Chondrocyte (in vitro differentiated cells): ENCODE measurements around the gene TOMM7. TPM values are rescaled to one million over a fixed set of nuclear protein-coding genes. Genes with fewer than 3 reads are reported as not detected.
A peak's percentile ranks its signal among the peaks of the same experiment; 100 is the strongest.
"Not testable (repeated sequence)": the region's sequence is repeated elsewhere in the genome, so short reads cannot be mapped to it uniquely, and the experiment has no call there.

Source experiments
- DNase-seq: peaks from one replicate; pipeline ENCODE4 v3.0.0; 2021; ENCODE audit warnings: mixed read lengths, low spot score
- H3K27ac Mint-ChIP-seq: one replicate; pipeline ENCODE4 v1.8.0; 2021; ENCODE audit warnings: mild to moderate bottlenecking, moderate library complexity, mixed read lengths; ENCODE audit not compliant: unreplicated experiment
- H3K27me3 Mint-ChIP-seq: 2 replicates; pipeline ENCODE4 v1.8.0; 2021; ENCODE audit warnings: low read depth, mixed read lengths
- H3K36me3 Mint-ChIP-seq: 2 replicates; pipeline ENCODE4 v1.8.0; 2021; ENCODE audit warnings: low read depth, mixed read lengths
- H3K4me1 Mint-ChIP-seq: 2 replicates; pipeline ENCODE4 v1.8.0; 2021; ENCODE audit warnings: low read depth, mild to moderate bottlenecking, mixed read lengths
- H3K4me3 Mint-ChIP-seq: one replicate; pipeline ENCODE4 v1.8.0; 2021; ENCODE audit warnings: mild to moderate bottlenecking, moderate library complexity, mixed read lengths; ENCODE audit not compliant: unreplicated experiment
- H3K9me3 Mint-ChIP-seq: 2 replicates; pipeline ENCODE4 v1.8.0; 2021; ENCODE audit warnings: low read depth, mixed read lengths
- CTCF ChIP-seq: fragments of 200-600 bp; sonication (generic); IDR thresholded peaks from 2 replicates; pipeline ENCODE4 v1.5.0; 2021; ENCODE audit warnings: antibody characterized with exemption, mild to moderate bottlenecking, moderate library complexity
- total RNA-seq: library from RNA; stranded (reverse); gene quantifications from 3 replicates; pipeline ENCODE4 v1.2.1, GENCODE V29; 2021

TOMM7 gene
- total RNA-seq, 1 donor from 2014 or later, result 240 TPM

GRCh38 chr7:22853674-22854157 is 31.1 kb upstream of the TOMM7 start:
- Mint-ChIP-seq H3K9me3 (no peaks in the 10 kb centered on the region), H3K36me3 (no peaks in the 10 kb centered on the region), H3K27me3 (no peaks in the 10 kb centered on the region), H3K4me1 (peaks cover 39% of the 10 kb centered on the region), H3K4me3 (peak overlapping the region; percentile 71), H3K27ac (peak overlapping the region; percentile 61)
- TF ChIP-seq CTCF, result no peak
- no peak for DNase-seq

DNA sequence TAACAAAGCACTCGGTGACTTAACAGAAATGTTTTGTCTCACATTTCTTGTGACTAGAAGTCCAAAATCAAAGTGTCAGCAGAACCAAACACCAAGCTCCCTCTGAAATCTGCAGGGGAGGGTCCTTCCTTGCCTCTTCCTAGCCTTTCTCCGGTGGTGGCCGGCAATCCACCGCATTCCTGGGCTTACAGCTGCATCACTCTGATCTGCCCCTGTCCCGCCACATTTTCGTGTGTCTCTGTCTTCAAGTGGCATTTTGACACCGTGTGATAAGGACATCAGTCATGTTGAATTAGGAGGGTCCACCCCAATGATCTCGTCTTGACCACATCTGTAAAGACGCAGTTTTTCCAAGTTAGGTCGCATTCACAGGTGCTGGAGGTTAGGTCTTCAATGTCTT is 30.5 kb upstream of the TOMM7 start:
- Mint-ChIP-seq H3K27me3 (no peaks in the 10 kb centered on the region), H3K9me3 (no peaks in the 10 kb centered on the region), H3K4me1 (peaks cover 33% of the 10 kb centered on the region), H3K36me3 (no peaks in the 10 kb centered on the region), H3K27ac (no peak overlapping the region), H3K4me3 (no peak overlapping the region)
- no peak for DNase-seq
- no peak for TF ChIP-seq CTCF

- H3K27me3 Mint-ChIP-seq, result no peaks in the 10 kb centered on the region
- peaks cover 22% of the 10 kb centered on the region for H3K4me1 Mint-ChIP-seq
- H3K9me3 Mint-ChIP-seq, result no peaks in the 10 kb centered on the region
- no peak overlapping the region for H3K4me3 Mint-ChIP-seq
- no peak overlapping the region for H3K27ac Mint-ChIP-seq
- no peak for DNase-seq
- no peak for TF ChIP-seq CTCF
- no peaks in the 10 kb centered on the region for H3K36me3 Mint-ChIP-seq
Observed at GRCh38 chr7:22851145-22851544, 28.5 kb upstream of the TOMM7 start.

DNA sequence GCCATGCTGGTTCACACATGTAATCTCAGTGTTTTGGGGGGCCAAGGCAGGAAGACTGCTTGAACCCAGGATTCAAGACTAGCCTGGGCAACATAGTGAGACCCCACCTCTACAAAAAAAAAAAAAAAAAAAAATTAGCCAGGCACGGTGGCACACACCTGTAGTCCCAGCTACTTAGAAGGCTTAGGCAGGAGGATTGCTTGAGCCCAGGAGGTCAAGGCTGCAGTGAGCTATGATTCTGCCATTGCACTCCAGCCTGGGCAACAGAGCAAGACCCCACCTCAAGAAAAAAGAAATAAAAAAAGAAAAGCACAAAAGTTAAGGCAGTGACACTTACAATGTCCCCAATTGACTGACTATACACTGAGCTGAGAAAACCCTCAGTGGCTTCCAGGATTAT is 27.7 kb upstream of the TOMM7 start:
- H3K27ac Mint-ChIP-seq, H3K4me3 Mint-ChIP-seq, H3K9me3 Mint-ChIP-seq, H3K36me3 Mint-ChIP-seq, H3K27me3 Mint-ChIP-seq, DNase-seq: not testable (repeated sequence)
- H3K4me1 Mint-ChIP-seq, result peaks cover 19% of the 10 kb centered on the region

DNA sequence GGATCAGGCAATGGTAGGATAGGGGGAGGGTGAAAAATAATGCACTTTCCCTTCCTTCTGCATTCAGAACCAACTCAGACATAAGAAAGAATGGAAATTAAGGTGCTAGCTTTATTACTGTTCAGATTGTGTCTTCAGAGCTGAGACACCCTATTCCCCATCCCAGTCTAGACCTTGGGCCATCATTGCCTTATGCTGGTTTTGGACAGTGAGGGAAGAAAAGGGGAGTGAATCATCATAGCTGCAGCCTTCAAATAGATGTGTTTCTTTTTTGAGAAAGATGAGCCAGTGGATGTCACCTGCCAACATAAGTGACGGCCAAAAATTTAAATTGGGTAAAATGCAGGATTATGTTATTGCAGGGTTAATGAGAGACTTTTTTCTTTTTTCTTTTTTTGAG is 27.0 kb upstream of the TOMM7 start:
- DNase-seq, result no peak
- H3K9me3 Mint-ChIP-seq, result no peaks in the 10 kb centered on the region
- no peak overlapping the region for H3K4me3 Mint-ChIP-seq
- H3K4me1 Mint-ChIP-seq, result peaks cover 18% of the 10 kb centered on the region
- H3K36me3 Mint-ChIP-seq, result no peaks in the 10 kb centered on the region
- no peak for TF ChIP-seq CTCF
- H3K27ac Mint-ChIP-seq, result no peak overlapping the region
- H3K27me3 Mint-ChIP-seq, result no peaks in the 10 kb centered on the region

DNA sequence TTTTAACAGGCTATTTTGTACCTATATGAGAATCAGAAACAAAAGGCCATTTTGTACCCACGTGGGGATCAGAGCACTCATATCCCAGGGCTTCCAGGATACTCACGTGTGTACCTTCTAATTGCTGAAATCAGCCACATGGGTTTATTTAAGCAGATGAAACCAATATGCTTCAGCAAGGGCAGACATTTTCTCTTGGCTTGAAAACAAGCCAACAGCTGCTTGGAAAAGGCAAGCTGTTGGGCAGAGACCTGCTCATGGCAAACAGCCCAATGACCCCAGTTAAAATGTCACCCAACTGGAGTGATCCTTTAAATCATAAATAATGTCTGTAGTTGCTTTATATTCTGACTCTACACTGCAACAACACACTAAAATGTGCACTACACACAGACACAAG is 26.5 kb upstream of the TOMM7 start:
- no peak overlapping the region for H3K27ac Mint-ChIP-seq
- H3K4me1 Mint-ChIP-seq, result peaks cover 16% of the 10 kb centered on the region
- H3K27me3 Mint-ChIP-seq, result no peaks in the 10 kb centered on the region
- no peak overlapping the region for H3K4me3 Mint-ChIP-seq
- TF ChIP-seq CTCF, result no peak
- no peak for DNase-seq
- no peaks in the 10 kb centered on the region for H3K36me3 Mint-ChIP-seq
- H3K9me3 Mint-ChIP-seq, result no peaks in the 10 kb centered on the region
